ENCODE data around the gene NCBP2L.
A peak's percentile ranks its signal among the peaks of the same experiment; 100 is the strongest.

DNA sequence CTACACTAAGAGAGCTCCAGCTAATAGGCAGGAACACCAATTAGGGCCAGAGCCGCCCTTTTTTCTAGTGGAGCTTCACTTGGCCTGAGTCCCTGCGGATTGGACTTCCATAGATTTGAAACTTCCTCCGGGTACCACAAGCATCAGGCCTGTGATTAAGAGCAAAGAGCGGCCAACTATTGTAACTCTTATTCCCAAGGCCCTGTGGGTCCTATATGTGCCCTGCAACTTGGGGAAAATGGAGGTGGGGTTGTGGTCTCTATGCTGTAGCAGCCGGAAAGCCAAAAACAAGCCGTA lies at the start of gene NCBP2L:
- TF ChIP-seq, protein P1, sequence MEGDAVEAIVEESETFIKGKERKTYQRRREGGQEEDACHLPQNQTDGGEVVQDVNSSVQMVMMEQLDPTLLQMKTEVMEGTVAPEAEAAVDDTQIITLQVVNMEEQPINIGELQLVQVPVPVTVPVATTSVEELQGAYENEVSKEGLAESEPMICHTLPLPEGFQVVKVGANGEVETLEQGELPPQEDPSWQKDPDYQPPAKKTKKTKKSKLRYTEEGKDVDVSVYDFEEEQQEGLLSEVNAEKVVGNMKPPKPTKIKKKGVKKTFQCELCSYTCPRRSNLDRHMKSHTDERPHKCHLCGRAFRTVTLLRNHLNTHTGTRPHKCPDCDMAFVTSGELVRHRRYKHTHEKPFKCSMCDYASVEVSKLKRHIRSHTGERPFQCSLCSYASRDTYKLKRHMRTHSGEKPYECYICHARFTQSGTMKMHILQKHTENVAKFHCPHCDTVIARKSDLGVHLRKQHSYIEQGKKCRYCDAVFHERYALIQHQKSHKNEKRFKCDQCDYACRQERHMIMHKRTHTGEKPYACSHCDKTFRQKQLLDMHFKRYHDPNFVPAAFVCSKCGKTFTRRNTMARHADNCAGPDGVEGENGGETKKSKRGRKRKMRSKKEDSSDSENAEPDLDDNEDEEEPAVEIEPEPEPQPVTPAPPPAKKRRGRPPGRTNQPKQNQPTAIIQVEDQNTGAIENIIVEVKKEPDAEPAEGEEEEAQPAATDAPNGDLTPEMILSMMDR (IDR thresholded peaks at IDR 0.05), result 0 out of 2 replicates have a peak, but pooled peaks have one; percentile 8
- TF ChIP-seq ZFX (IDR thresholded peaks at IDR 0.05; ENCODE audit: borderline replicate concordance), result no peak

Measured in 22Rv1 (cell line).